GM12878 (cell line): ENCODE data around the gene FUT8. TPM values are rescaled to one million over a fixed set of nuclear protein-coding genes. Genes with fewer than 3 reads are reported as not detected.
A peak's percentile ranks its signal among the peaks of the same experiment; 100 is the strongest.

Source experiments
- ATAC-seq: fragments of 200-7000 bp; cut with Tn5 transposase; 3 replicates; pipeline ENCODE4 v1.9.1; 2020; ENCODE audit warnings: mild to moderate bottlenecking, moderate library complexity
- BruUV-seq: library from RNA; stranded (reverse); fragments of 400-500 nt; replicated peaks from 2 replicates; lab custom pipeline; 2021; lab: Mats Ljungman, UMichigan
- CTCF ChIA-PET: fragments of 300-600 bp; sonication (Branson Sonifier 250); formaldehyde crosslinking; extraction: SDS; loops from one replicate; lab custom pipeline; 2021; ENCODE audit warnings: inconsistent platforms; lab: Yijun Ruan, JAX
- POLR2A ChIA-PET: fragments of 350-600 bp; formaldehyde crosslinking; extraction: SDS; loops from one replicate; lab custom pipeline; 2021; ENCODE audit warnings: inconsistent platforms; lab: Charles Lee
- RAD21 ChIA-PET: fragments of 300-600 bp; sonication (Branson Sonifier 250); formaldehyde crosslinking; loops from one replicate; lab custom pipeline; 2023; ENCODE audit warnings: antibody characterized with exemption; ENCODE audit not compliant: unreplicated experiment; lab: Charles Lee
- SMC1A ChIA-PET: fragments of 300-600 bp; sonication (Branson Sonifier 250); formaldehyde crosslinking; loops from one replicate; lab custom pipeline; 2023; ENCODE audit not compliant: unreplicated experiment, uncharacterized antibody; lab: Charles Lee
- DNase-seq: peaks from one replicate; pipeline ENCODE4 v3.0.0-alpha.2; 2011; ENCODE audit warnings: low read depth, low spot score
- FAIRE-seq: peaks from 3 replicates; lab custom pipeline; 2011; peaks lifted over from hg19 to GRCh38; lab: Jason Lieb, UNC
- H2AFZ ChIP-seq: 2 replicates; pipeline ENCODE4 v1.6.0; 2011; ENCODE audit warnings: low read depth, low read length, control low read depth; ENCODE audit not compliant: control insufficient read depth
- H3K27ac ChIP-seq: 2 replicates; pipeline ENCODE4 v1.5.1; 2011; ENCODE audit warnings: control low read depth; ENCODE audit not compliant: control insufficient read depth, insufficient read depth
- H3K27me3 ChIP-seq, 2 experiments: replicated peaks in 1 of 2; 2 replicates each; pipeline versions ENCODE4 v1.6.0 to v1.6.1; 2011; ENCODE audit warnings: low read length in 1 of 2; ENCODE audit not compliant: control insufficient read depth in 2 of 2, insufficient read depth in 2 of 2
- H3K36me3 ChIP-seq, 2 experiments: 2 replicates each; pipeline ENCODE4 v1.5.1; 2011; ENCODE audit warnings: low read length in 1 of 2; ENCODE audit not compliant: control insufficient read depth in 2 of 2, insufficient read depth in 2 of 2
- H3K4me1 ChIP-seq: 2 replicates; pipeline ENCODE4 v1.6.1; 2011; ENCODE audit warnings: mild to moderate bottlenecking, low read length, moderate library complexity, mixed read lengths; ENCODE audit not compliant: control insufficient read depth, insufficient read depth
- H3K4me2 ChIP-seq: 2 replicates; pipeline ENCODE4 v1.6.0; 2011; ENCODE audit warnings: control low read depth; ENCODE audit not compliant: control insufficient read depth, insufficient read depth
- H3K4me3 ChIP-seq: fragments of 200-600 bp; sonication (generic); 2 replicates; pipeline ENCODE4 v1.5.1; 2016
- H3K79me2 ChIP-seq: 2 replicates; pipeline ENCODE4 v1.6.0; 2011; ENCODE audit warnings: low read length; ENCODE audit not compliant: control insufficient read depth, insufficient read depth
- H3K9ac ChIP-seq: 2 replicates; pipeline ENCODE4 v1.8.0; 2011; ENCODE audit warnings: low read length, control low read depth, mixed read lengths; ENCODE audit not compliant: control insufficient read depth, insufficient read depth
- H3K9me3 ChIP-seq: replicated peaks from 3 replicates; pipeline ENCODE4 v1.5.1; 2011; ENCODE audit warnings: mild to moderate bottlenecking, low read length; ENCODE audit not compliant: control insufficient read depth, insufficient read depth
- H4K20me1 ChIP-seq: 2 replicates; pipeline ENCODE4 v1.6.0; 2011; ENCODE audit not compliant: control insufficient read depth, insufficient read depth
- BCLAF1 ChIP-seq: fragments of 450-650 bp; IDR thresholded peaks from 2 replicates; pipeline ENCODE4 v1.6.1; 2017; ENCODE audit warnings: antibody characterized with exemption, mild to moderate bottlenecking, moderate library complexity
- BRCA1 ChIP-seq: IDR thresholded peaks from 2 replicates; pipeline ENCODE4 v1.6.1; 2011; ENCODE audit warnings: low read depth, low read length, improper control_type of control experiment
- EED ChIP-seq: sonication (generic); IDR thresholded peaks from 2 replicates; pipeline ENCODE4 v1.6.1; 2016; ENCODE audit warnings: antibody characterized with exemption, low read depth
- MEF2A ChIP-seq: IDR thresholded peaks from 2 replicates; pipeline ENCODE4 v1.6.1; 2011; ENCODE audit warnings: low read depth, mild to moderate bottlenecking, low read length, moderate library complexity; ENCODE audit not compliant: insufficient read depth
- MEF2B ChIP-seq: fragments of 450-650 bp; IDR thresholded peaks from 2 replicates; pipeline ENCODE4 v1.6.1; 2018; ENCODE audit warnings: mild to moderate bottlenecking, moderate library complexity; ENCODE audit not compliant: partially characterized antibody, poor library complexity, severe bottlenecking
- POU2F2 ChIP-seq: IDR thresholded peaks from 3 replicates; pipeline ENCODE4 v1.6.1; 2011; ENCODE audit warnings: low read depth, mild to moderate bottlenecking, low read length, borderline replicate concordance
- STAT3 ChIP-seq: IDR thresholded peaks from 2 replicates; pipeline ENCODE4 v1.6.1; 2011; ENCODE audit warnings: low read depth, low read length, improper control_type of control experiment
- YY1 ChIP-seq: IDR thresholded peaks from 2 replicates; pipeline ENCODE4 v1.6.1; 2011; ENCODE audit warnings: low read depth, mild to moderate bottlenecking, low read length
- ZZZ3 ChIP-seq: IDR thresholded peaks from 2 replicates; pipeline ENCODE4 v1.6.1; 2011; ENCODE audit warnings: low read depth; ENCODE audit not compliant: control insufficient read depth, insufficient read length
- WGBS: methylation state at CpG from one replicate; pipeline ENCODE4 v1.1.6; 2016; ENCODE audit warnings: low lambda C conversion rate; ENCODE audit not compliant: insufficient replicate concordance, insufficient coverage; ENCODE audit errors: missing lambda C conversion rate; 5-methylcytosine and 5-hydroxymethylcytosine counted together
- in situ Hi-C: fragments of 300-500 bp; cut with MboI; formaldehyde crosslinking; loops from 9 replicates; pipeline ENCODE4 v1.14.3; 2018; ENCODE audit warnings: mixed read lengths
- intact Hi-C: fragments of 100-400 bp; cut with micrococcal nuclease; formaldehyde crosslinking; loops from one replicate; pipeline ENCODE4 v1.14.2; 2022; ENCODE audit not compliant: unreplicated experiment
- polyA plus RNA-seq, 11 experiments: library from polyadenylated mRNA; depleted of rRNA in 4 of 11; unstranded in 6 of 11; stranded (reverse) in 5 of 11; fragments of >200 nt; fragmentation: Nextera tagmentation in 4 of 11; fragmentation: Illumina TruSeq in 1 of 11; extraction: Ambion mirVana in 4 of 11; extraction: Trizol in 1 of 11; gene quantifications; 1 replicate in 1 of 11; 2 replicates in 10 of 11; pipeline versions ENCODE4 v1.2.1 to v1.2.3, GENCODE V29; 2011 to 2016; ENCODE audit warnings: inconsistent platforms in 2 of 11, missing spikeins in 2 of 11, low read depth in 1 of 11
- total RNA-seq, 4 experiments: library from RNA; depleted of rRNA in 3 of 4; stranded (reverse); fragments of >200 nt in 3 of 4; fragmentation: Illumina TruSeq in 1 of 4; extraction: Trizol in 1 of 4; gene quantifications; 2 replicates each; pipeline versions ENCODE4 v1.2.1 to v1.2.3, GENCODE V29; 2013 to 2021

Gene FUT8
- total and polyA plus RNA-seq, 10 of the 15 experiments (the other 5 are each of a cell fraction or from before 2014, with no cell fraction given), result 21.3 to 106 (median 66.3) TPM

- FAIRE-seq, result no peak
- H3K79me2 ChIP-seq, result peaks cover 49% of the 10 kb centered on the region
- no peak for ATAC-seq
Observed at GRCh38 chr14:65533736-65534404, 121.3 kb downstream of the FUT8 start.

GRCh38 chr14:65536781-65537423, 124.4 kb downstream of the FUT8 start:
- SMC1A ChIA-PET, result no interaction called here
- BruUV-seq, result no TSS peak
- H3K27ac ChIP-seq, result no peak overlapping the region
- H3K4me1 ChIP-seq, result no peaks in the 10 kb centered on the region
- H2AFZ ChIP-seq, result no peak overlapping the region
- ATAC-seq (no peak), DNase-seq (no peak), FAIRE-seq (no peak)
- RAD21 ChIA-PET, result no interaction called here
- peaks cover 34% of the 10 kb centered on the region for H3K79me2 ChIP-seq
- H3K9me3 ChIP-seq, result peaks cover 7% of the 10 kb centered on the region
- intact Hi-C loops (no loop called here), in situ Hi-C loops (no loop called here)
- H3K4me2 ChIP-seq, result no peak overlapping the region
- H3K27me3 ChIP-seq, result no peaks in the 10 kb centered on the region
- peaks cover 0 to 7% of the 10 kb centered on the region in 2 experiments; a peak in 2 of 4 replicates for H3K36me3 ChIP-seq
- no peaks in the 10 kb centered on the region for H4K20me1 ChIP-seq
- WGBS, result 98% methylated on average over 2 of the region's 2 CpGs
- H3K4me3 ChIP-seq, result no peak overlapping the region
- POLR2A ChIA-PET, result no interaction called here
- no peak overlapping the region for H3K9ac ChIP-seq
- CTCF ChIA-PET, result no interaction called here
- TF ChIP-seq BCLAF1, result no peak
- no peak for TF ChIP-seq EED
- TF ChIP-seq YY1, result no peak
- TF ChIP-seq MEF2A, result no peak
- no peak for TF ChIP-seq ZZZ3
- TF ChIP-seq STAT3, result no peak
- TF ChIP-seq MEF2B, result no peak

More at GRCh38 chr14:65533736-65534404, 121.3 kb downstream of the FUT8 start:
- RAD21 ChIA-PET, result interaction anchor here (0.6 to 1.0 kb wide), 2 partner anchors 80 to 119 kb away, joined by 3 read pairs; no protein-coding TSS in a partner anchor
- no peak overlapping the region for H3K27ac ChIP-seq
- intact Hi-C loops (no loop called here), in situ Hi-C loops (no loop called here)
- H3K9me3 ChIP-seq, result peaks cover 12% of the 10 kb centered on the region
- WGBS, result 82% methylated on average over 4 of the region's 4 CpGs
- no peak overlapping the region for H3K4me2 ChIP-seq
- POLR2A ChIA-PET, result no interaction called here
- no peak overlapping the region for H2AFZ ChIP-seq
- peak; percentile 58; the same call in 1 of the 3 replicates for TF ChIP-seq POU2F2
- TF ChIP-seq BRCA1, result no peak
- no peaks in the 10 kb centered on the region for H4K20me1 ChIP-seq
- CTCF ChIA-PET, result interaction anchor here (0.9 to 1.0 kb wide), 2 partner anchors 21 to 119 kb away, joined by 3 read pairs; no protein-coding TSS in a partner anchor
- no peak overlapping the region for H3K9ac ChIP-seq
- H3K27me3 ChIP-seq, result no peaks in the 10 kb centered on the region
- TSS peak; percentile 10 for BruUV-seq
- SMC1A ChIA-PET, result interaction anchor here (0.6 to 1.1 kb wide), 3 partner anchors 18 to 196 kb away, joined by 3 to 4 read pairs (median 3); no protein-coding TSS in a partner anchor
- no peak overlapping the region for H3K4me3 ChIP-seq
- peaks cover 0 to 7% of the 10 kb centered on the region in 2 experiments; a peak in 2 of 4 replicates for H3K36me3 ChIP-seq
- H3K4me1 ChIP-seq, result peaks cover 12% of the 10 kb centered on the region; the same call in 1 of the 2 replicates
- DNase-seq, result no peak
